HEK293 (cell line): Measurements from ENCODE around the gene TTLL12.

ENCODE experiments used
- ATF2 ChIP-seq: fragments of 450-650 bp; formaldehyde crosslinking; IDR thresholded peaks from 2 replicates; pipeline ENCODE4 v1.5.1; 2016; ENCODE audit warnings: missing biosample characterization, missing genetic modification characterization, low read depth
- GLIS1 ChIP-seq: fragments of 450-650 bp; formaldehyde crosslinking; IDR thresholded peaks from 2 replicates; pipeline ENCODE4 v1.5.1; 2016; ENCODE audit warnings: missing biosample characterization, missing genetic modification characterization
- ZBTB20 ChIP-seq: fragments of 450-650 bp; formaldehyde crosslinking; IDR thresholded peaks from 2 replicates; pipeline ENCODE4 v1.5.1; 2016; ENCODE audit warnings: missing biosample characterization, missing genetic modification characterization
- ZNF560 ChIP-seq: fragments of 450-650 bp; formaldehyde crosslinking; IDR thresholded peaks from 2 replicates; pipeline ENCODE4 v1.5.1; 2017; ENCODE audit warnings: missing biosample characterization, missing genetic modification characterization, borderline replicate concordance
- TF ChIP-seq, protein P1 (sequence below): fragments of 450-650 bp; formaldehyde crosslinking; IDR thresholded peaks from 2 replicates; pipeline ENCODE4 v1.5.1; 2016; ENCODE audit warnings: missing biosample characterization, missing genetic modification characterization
- TF ChIP-seq, protein P2 (sequence below): fragments of 450-650 bp; formaldehyde crosslinking; IDR thresholded peaks from 2 replicates; pipeline ENCODE4 v1.5.1; 2016; ENCODE audit warnings: missing biosample characterization, missing genetic modification characterization

GRCh38 chr22:43197271-43197941 lies 10.5 kb upstream of the TTLL12 start:
- TF ChIP-seq, protein P1, sequence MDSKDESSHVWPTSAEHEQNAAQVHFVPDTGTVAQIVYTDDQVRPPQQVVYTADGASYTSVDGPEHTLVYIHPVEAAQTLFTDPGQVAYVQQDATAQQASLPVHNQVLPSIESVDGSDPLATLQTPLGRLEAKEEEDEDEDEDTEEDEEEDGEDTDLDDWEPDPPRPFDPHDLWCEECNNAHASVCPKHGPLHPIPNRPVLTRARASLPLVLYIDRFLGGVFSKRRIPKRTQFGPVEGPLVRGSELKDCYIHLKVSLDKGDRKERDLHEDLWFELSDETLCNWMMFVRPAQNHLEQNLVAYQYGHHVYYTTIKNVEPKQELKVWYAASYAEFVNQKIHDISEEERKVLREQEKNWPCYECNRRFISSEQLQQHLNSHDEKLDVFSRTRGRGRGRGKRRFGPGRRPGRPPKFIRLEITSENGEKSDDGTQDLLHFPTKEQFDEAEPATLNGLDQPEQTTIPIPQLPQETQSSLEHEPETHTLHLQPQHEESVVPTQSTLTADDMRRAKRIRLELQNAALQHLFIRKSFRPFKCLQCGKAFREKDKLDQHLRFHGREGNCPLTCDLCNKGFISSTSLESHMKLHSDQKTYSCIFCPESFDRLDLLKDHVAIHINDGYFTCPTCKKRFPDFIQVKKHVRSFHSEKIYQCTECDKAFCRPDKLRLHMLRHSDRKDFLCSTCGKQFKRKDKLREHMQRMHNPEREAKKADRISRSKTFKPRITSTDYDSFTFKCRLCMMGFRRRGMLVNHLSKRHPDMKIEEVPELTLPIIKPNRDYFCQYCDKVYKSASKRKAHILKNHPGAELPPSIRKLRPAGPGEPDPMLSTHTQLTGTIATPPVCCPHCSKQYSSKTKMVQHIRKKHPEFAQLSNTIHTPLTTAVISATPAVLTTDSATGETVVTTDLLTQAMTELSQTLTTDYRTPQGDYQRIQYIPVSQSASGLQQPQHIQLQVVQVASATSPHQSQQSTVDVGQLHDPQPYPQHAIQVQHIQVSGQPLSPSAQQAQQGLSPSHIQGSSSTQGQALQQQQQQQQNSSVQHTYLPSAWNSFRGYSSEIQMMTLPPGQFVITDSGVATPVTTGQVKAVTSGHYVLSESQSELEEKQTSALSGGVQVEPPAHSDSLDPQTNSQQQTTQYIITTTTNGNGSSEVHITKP (tag by site-specific recombination): no peak
- TF ChIP-seq, protein P2, sequence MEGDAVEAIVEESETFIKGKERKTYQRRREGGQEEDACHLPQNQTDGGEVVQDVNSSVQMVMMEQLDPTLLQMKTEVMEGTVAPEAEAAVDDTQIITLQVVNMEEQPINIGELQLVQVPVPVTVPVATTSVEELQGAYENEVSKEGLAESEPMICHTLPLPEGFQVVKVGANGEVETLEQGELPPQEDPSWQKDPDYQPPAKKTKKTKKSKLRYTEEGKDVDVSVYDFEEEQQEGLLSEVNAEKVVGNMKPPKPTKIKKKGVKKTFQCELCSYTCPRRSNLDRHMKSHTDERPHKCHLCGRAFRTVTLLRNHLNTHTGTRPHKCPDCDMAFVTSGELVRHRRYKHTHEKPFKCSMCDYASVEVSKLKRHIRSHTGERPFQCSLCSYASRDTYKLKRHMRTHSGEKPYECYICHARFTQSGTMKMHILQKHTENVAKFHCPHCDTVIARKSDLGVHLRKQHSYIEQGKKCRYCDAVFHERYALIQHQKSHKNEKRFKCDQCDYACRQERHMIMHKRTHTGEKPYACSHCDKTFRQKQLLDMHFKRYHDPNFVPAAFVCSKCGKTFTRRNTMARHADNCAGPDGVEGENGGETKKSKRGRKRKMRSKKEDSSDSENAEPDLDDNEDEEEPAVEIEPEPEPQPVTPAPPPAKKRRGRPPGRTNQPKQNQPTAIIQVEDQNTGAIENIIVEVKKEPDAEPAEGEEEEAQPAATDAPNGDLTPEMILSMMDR (tag by site-specific recombination): no peak
- TF ChIP-seq ZBTB20 (tag by site-specific recombination): no peak
- TF ChIP-seq GLIS1: no peak
- TF ChIP-seq ZNF560 (tag by site-specific recombination): no peak
- TF ChIP-seq ATF2: no peak
